ENCODE measurements around the gene SYTL5.
"Not testable (repeated sequence)": the region's sequence is repeated elsewhere in the genome, so short reads cannot be mapped to it uniquely, and the experiment has no call there.

Gene SYTL5

DNA sequence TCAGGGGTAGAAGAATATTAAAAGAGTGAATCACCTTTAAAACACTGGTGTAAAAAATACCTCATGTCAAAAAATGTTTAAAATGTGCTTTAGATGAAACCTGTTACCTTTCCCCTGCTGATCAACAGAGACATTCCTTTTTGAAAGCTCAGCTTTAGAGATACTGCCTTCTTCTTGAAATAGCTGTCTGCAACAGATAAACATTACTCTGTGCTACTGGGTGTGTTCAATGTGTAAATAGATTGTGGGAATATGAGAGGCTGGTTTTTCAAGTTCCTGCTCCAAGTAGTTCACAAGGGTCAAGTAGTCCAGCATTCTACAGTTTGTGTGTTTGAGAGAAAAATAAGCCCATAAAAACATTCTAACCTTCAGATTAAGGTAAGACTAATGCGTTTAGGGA, at the start of gene SYTL5:
Gene SYTL5, plus strand, starts transcription at position 263 of the 400 bp plus-strand sequence. CDS start 27,337 bp downstream, outside the sequence.
- DNase-seq = no peak

DNA sequence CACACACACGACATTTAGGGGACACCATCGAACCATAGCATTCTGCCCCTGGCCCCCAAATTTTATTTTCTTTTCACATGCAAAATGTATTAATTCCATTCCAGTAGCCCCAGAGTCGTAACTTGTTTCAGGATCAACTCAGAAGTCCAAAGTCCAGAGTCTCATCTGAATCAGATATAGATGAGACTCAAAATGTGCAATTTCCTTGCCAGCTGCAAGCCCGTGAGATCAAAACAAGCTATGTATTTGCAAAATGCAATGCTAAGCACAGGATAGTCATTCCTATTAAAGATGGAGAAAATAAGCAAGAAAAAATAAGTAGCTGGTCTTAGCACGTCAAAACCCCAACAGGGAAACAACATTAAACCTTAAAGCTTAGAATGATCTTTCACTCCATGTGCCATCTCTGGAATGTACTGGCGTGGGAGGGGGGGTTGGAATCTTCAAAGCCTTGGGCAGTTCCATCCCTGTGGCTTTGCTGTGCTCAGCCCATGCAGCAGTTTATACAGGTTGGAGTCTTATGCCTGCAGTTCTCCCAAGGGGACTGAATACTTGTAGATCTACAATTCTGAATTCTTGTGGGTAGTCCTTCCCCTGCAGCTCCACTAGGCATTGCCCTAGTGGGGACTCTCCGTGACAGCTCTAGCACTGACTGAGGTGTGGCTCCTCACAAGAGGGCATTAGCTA, 47.7 kb upstream of the SYTL5 start:
- no peak for DNase-seq

DNA sequence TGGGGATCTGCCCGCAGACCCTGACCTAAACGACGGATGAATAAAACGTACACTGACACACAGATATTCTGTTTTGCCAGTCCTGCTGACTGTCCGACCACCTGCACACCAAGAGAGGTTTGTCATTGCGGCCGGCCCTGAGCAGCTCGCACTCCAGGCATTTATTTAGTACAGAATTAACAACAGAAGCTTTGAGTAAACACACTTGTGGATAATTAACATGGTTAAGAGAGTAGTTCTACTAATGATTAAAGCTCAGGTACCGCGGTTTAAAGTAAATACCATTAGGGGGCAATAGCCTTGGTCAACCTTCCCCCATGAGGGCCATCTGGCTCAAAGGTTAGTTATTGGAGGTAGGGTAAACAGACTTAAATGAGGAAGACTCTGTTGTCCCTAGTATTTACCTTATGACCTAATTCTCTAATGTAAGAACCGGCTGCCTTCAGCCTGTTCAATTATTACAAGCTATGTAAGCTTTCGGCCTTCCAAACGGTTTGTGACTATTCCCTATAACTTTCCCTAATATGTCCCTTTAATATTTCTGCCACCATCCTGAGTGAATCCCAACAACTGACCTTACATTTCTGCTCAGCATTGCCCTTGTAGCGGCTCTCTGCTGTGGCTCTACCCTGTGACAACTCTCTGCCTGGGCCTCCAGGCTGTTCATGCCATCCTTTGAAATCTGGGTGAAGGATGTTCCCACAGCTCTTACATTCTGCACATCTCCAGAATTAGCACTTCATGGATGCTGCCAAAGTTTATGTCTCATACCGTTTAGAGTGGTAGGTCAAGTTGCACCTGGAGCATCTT, 46.9 kb upstream of the SYTL5 start:
- no peak for DNase-seq

DNA sequence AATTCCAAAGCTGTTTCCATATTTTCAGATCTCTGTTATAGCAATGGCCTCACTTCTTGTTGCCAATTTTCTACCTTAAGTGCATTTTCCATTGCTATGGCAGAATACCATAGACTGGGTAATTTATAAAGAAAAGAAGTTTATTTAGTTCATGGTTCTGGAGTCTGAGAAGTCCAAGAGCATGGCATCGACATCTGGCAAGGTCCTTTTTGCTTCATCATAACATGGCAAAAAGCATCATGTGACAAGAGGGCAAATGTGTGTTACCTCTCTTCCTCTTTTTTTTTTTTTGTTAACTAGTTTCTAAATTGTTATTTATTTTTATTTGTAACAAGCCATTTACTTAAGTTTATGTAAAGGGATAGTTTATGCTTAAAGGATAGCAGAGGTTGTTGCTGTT, 45.2 kb upstream of the SYTL5 start:
- DNase-seq = no peak

DNA sequence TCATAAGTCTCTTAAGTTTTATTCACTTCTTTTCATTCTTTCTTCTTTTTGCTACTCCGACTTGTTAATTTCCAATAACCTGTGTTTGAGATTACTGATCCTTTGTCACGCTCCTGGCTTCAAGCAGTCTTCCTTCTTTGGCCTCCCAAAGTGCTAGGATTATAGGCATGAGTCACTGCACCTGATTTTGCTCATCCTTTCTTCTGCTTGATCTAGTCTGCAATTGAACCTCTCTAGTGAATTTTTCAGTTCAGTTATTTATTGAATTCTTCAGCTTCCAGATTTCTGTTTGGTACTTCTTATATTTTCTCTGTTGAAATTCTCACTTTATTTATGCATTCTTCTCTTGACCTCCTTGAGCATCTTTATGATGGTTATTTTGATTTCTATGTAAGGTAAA, 38.6 kb upstream of the SYTL5 start:
- no peak for DNase-seq

DNA sequence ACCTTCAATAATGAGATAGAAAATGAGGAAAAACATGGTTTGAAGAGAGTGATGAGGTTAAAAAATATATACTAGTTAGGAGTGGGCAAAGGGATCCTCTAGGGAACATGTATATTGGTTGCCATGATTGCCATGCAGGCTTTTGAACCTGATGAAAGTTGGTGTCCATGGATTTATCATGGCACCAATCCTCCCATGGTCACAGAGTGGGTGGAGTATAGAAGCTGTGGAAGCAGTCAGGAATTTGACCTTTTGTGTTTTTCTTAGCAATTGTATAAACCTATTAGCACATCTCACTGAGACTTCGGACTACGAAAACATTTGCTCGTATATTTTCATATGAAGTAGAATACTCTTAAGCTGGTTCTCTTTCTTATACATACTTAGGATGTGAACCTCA, 30.9 kb upstream of the SYTL5 start:
- no peak for DNase-seq

DNA sequence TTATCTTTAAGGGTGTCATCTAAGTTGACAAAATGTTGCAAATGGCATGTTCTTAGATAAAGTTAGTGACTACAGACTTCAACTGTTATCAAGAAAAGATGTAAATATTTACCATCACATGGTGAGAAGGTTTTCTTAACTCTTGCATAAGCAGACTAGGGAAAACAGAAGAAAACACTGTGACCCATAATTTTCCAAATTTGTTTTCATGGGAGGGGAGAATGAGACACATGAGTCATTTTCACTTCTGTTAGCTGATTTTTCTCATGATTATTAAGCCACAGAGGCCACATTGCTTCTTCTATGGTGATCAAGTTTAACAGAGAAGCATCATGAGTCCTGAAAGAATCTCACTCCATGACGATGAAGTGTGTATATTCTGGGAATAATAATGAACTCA, 30.2 kb upstream of the SYTL5 start:
- DNase-seq = no peak

DNA sequence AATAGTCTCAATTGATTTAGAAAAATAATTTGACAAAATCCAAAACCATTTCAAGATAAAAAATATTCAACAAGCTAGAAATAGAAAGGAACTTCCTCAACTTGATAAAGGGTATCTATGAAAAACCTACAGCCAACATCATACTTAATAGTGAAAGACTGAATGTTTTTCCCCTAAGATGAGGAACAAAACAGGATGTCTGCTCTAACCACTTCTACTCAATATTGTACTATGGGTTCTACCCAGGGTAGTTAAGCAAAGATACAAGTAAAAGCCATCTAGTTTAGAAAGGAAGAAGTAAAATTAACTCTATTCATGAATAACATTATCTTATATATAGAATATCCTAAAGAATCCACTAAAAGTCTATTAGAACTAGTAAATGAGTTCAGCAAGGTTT, 21.5 kb upstream of the SYTL5 start:
- no peak for DNase-seq

DNA sequence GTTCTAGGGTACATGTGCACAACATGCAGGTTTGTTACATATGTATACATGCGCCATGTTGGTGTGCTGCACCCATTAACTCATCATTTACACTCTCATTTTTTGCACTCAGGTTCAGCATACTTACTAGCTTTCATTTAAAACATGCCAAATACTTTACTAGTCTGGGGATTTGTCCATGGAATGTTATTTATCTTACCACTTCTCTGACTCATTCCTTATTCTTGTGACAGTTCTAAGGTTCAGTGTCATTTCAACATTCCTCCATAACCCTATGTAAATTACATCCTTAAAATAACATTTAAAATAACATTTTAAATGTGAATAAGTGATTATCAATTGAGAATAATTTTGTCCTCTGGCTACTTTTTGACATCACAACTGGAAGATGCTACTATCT, 19.5 kb upstream of the SYTL5 start:
- no peak for DNase-seq

DNA sequence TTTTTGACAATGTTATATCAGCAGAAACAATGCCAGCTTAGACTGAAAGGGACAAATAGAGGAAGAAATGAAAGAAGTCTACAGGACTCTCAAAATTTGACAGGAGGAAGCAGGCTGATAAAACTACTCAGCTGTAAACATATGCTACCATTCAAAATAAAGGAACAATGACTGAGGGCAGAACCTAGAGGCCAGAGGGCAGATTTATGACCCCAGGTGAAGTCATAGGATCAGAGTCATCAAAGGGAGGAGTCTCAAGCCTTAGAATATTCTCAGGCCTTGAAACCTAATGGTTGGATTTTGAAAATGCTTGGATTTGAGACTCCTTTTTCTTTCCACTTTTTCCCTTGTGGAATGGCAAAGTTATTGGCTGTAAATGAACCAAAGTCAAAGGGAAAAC, 17.0 kb upstream of the SYTL5 start:
- no peak for DNase-seq

DNA sequence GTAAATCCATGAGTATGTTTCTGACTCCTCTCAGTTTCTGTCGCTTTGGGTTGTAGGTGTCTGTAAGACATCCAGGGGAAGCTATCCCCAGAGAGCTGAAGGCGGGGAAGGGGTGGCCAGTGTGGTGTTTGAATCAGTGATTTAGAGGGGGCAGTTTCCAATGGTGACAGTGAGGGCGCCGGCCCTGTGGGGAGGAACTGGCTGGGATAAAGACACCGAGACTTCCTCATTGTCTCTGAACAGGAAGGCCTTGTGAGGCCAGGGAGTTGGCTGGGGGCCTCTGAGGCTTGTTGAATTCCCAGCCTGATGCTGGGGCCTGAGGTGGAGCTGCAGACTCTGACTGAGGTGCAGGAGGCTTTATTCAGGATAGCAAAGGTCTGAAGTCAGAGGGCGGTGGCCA, 15.1 kb upstream of the SYTL5 start:
- DNase-seq = not testable (repeated sequence)

DNA sequence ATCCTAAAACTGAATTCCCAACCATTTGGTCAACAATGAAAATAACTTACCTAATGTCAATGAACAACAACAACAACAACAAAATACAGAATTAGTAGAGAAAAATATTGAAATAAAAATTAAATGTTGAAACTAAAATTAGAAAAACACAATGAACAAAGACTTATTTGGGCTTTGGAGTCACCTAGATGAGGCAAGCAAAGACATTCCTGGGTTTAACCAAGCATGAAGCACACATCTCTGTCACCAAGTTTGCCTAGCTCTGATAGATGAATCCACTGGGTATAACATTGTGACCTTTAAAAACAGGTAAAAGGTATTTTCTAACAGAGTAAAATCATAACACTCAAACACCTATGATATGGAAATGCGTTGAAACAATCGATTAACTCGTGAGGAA, 13.2 kb upstream of the SYTL5 start:
- DNase-seq = no peak

DNA sequence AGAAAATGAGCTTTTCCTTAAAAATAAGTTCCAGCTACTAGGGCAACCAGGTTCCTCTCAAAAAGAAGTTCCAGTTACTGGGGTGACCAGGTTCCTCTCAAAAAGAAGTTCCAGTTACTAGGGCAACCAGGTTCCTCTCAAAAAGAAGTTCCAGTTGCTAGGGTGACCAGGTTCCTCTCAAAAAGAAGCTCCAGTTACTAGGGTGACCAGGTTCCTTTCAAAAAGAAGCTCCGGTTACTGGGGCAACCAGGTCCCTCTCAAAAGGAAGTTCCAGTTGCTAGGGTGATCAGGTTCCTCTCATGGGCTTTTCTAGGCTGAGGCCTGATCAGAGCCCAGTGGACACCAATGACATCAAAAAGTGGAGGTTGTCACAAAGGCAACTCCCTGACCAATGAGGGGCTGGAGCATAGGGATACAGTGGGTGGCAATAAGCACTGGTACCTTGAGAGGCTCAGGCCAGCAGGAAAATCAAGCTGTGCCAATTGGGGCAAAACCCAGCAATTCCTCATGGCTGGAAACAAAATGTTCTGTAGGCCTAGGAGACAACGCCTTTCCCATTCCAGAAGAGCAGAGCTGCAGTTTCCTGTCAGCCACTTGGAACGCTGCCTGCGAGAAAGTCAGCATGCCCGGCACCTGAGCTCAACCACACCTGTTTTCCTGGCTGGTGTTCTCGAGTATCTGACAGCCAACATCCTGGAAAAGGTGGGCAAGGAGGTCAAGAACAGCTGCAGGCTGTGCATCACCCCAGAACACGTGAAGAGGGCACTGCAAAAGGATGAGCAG, 12.3 kb upstream of the SYTL5 start:
- DNase-seq = peak; percentile 5 to 36

DNA sequence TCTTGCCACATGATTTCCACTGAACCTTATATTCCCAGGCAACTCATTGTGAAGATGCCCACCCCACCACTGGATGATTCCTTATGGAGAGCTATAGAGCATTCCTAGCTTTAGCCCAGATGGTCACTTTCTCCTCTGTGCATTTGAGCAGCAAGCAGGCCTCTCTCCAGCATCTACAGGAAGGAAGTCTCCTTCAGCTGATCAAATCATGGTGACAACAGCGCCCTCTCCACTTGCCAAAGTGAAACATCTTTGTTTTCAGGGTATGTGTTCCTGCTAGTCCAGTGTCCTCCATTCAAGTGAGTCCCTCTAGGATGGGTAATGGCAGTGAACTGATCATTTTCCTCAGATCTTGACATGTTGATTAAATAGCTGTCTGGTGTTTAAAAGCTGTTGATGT, 10.9 kb upstream of the SYTL5 start:
- peak in 1 of 2 experiments; percentile 9 for DNase-seq

DNA sequence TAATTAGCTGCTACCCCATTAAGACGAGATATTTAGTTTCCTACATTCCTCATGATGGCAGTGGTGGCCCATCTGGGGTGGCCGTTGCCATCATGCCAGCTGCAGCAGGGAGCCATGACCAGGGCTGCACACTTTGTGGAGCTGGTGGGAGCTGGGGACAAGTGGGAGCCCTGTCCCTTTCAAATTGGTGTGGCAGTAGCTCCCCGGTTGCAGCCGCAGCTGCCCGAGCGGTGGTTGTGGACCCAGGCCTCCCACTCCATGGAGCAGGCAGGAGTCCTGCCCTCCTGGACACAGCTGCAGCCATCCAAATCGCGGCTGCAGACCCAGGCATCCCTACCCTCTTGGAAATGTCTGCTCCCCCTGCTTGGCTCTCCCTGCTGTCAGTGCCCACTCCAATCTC, 9.3 kb upstream of the SYTL5 start:
- no peak for DNase-seq

DNA sequence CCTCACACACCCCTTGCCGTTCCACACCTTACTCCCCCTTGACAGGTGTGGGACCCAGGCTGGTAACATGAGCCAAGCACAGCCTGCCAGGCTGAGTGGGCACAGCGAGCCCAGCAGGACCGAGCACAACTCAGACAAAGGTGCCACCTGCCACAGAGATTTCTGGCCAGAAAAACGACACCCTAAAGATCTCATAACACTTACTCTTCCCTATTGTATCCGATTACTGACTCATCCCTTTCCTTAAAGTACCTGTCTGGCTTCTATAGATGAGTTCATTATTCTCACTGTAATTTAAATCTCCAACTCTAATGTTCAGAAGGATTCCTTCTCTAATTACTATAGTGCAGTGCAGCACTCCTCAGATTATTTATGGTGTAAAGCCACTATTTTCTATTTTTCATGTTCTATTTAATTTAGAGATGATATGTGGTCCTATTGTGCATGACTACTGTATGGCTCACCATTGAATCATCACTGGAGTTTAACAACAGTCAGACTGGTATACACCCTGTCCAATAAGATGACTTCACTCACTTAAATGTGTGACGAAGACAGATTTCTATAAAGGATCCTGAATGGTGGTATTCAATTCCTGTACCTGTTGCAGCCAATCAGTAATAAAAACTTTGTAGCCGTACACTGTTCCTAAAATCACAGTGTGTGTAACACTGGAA, 7.6 kb upstream of the SYTL5 start:
- no peak for DNase-seq

DNA sequence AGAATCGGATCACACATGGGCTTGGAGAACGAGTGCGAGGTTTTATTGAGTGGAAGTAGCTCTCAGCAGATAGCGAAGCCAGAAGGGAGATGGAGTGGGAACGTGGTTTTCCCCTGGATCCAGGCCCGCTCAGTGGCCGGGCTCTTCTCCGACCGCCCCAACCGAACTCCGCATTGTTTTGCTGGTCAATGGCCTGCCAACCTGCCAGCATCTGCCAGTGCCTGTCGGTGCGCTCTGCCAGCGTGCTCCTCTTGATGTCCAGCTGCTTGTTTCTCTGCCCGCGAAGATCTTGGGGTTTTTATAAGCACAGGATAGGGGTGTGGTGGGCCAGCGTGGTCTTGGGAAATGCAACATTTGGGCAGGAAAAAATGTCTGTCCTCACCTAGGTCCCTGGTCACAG, 5.6 kb upstream of the SYTL5 start:
- DNase-seq = no peak

DNA sequence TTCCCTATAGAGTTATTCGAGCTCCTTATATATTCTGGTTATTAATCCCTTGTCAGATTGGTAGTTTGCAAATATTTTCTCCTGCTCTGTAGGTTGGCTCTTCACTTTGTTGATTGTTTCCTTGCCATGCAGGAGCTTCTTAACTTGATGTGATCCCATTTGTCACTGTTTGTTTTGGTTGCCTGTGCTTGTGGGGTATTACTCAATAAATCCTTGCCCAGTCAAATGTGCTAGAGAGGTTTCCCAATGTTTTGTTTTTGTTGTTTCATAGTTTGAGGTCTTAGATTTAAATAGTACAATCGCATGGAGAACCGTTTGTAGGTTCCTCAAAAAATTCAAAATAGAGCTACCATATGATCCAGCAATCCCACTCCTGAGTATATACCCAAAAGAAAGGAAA, 2.3 kb upstream of the SYTL5 start:
- DNase-seq = no peak

DNA sequence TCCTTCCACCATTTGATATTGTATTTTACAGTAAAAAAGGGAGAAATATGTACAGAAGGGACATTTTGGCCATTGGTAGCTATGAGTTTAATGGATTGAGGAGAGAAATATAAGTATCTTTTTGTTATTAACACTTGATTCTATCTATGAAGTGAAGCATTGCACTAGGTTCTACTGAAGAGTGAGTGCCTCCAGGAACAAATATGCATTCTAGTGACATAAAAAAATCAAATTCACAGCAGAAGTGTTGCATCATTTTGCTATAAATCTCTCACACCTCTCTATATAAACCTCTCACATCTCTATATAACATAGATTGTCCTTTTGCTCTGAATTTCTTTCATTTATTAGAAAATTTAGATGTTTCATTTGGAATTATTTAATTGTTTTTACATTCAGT, 425 bp downstream of the SYTL5 start:
- DNase-seq = no peak

DNA sequence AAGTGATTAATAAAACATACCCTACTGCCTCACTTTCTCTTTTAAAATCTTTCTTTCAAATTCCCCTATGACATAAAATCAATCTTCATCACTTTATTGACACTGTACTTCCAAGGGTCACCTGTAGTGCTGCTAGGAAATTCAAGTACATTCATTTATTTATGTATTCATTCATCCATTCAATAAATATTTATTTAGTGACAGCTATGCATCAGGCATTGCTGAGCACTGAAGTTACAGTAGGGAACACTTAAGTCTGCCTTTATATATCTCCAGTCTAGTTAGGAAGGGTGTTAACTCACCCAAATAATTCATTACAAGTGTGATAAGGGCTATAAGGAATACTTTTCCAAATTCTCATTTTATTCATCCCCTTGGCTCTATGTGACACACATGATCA, 2.3 kb downstream of the SYTL5 start:
- no peak for DNase-seq

DNA sequence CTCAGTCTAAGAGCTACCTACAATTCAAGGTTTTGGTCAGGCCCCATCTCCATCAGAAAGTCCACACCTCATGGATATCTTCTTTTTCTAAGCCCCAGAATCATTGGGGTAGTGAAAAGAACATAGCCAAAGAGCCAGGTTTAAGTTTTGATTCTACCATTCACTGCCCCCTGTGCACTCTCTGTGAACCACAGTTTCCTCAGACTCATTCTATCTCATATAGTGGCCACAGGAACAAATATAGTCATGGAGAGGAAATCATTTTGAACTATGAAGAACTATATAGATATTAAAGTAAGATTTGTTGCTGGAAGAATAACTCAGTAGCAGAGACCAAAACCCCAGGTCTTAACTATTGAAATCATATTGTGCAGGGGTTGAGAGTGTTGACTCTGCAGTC, 3.3 kb downstream of the SYTL5 start:
- DNase-seq = no peak

DNA sequence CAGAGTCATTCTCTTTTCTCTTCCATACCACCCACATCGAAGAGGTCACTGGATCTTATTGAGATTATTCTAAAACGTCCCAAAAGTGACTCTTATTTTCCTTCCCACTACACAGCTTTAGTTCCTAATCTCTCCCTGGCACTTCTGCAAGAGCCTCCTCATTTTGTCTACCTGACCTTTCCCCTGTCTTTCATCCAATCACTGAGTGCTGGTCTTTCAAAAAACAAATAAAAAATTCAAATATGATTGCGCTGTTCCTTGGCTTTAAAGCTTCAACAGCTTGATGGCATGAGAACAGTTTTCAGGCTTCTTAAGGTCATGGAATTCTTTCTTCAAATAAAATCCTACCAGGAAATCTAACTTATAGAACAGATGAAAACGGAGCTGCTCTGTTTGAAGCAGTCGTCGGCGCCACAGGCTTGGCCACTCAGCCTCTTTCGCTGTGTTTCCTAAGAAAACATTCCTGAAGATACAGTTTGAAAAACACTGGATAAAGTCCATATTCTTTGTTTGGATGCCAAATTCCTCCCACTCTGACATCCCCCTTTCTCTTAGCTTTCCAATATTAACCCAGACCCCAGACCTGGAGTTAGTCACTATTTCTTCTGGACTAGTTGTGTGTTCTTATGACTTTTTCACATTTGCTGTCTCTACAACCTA, 12.5 kb downstream of the SYTL5 start:
- DNase-seq = no peak

DNA sequence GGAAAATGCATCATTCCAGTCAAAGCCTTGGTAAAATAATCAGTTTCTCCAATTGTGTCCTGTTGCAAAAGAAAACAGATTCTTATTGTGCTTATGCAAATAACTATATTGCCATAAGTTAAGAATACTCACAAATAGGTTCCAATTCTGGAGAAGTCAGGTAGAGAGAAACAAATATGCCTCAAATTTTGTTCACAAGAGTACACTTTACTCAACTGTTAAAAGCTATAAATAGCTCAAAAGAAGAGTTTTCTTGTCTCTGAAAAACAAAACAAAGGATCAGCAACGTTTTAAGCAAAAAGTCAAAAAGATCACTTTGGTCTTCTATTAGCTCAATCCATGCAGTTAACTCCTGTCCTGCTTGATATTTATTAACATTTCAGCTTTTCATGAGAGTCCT, 21.9 kb downstream of the SYTL5 start:
- DNase-seq = no peak
